Measurements from ENCODE around the gene TYRO3. TPM values are rescaled to one million over a fixed set of nuclear protein-coding genes. Genes with fewer than 3 reads are reported as not detected.

TYRO3 gene
- total and polyA plus RNA-seq, 7 donors, result 1.6 to 5.8 (median 4.6) TPM

GRCh38 chr15:41564286-41564959, 5.4 kb downstream of the TYRO3 start:
- DNase-seq (no peak), ATAC-seq (no peak)
- Histone ChIP-seq H3K9me3 (no peaks in the 10 kb centered on the region), H3K36me3 (ENCODE audit: insufficient read depth in 1 of 2, low read depth in 1 of 2) (no peaks in the 10 kb centered on the region), H3K4me1 (peaks cover 5% of the 10 kb centered on the region), H3K27me3 (ENCODE audit: insufficient read depth in 3 of 3, low read length in 2 of 3) (peaks cover 0 to 1% (median 0%) of the 10 kb centered on the region in 3 donors), H3K4me3 (no peak overlapping the region), H3K27ac (no peak overlapping the region)
- intact Hi-C loops (cut with DNase I), result no loop called here
- 37 to 47% (median 39%) methylated on average over 6 to 7 of the region's 7 CpGs for WGBS, 3 donors
- TF ChIP-seq, protein P1, sequence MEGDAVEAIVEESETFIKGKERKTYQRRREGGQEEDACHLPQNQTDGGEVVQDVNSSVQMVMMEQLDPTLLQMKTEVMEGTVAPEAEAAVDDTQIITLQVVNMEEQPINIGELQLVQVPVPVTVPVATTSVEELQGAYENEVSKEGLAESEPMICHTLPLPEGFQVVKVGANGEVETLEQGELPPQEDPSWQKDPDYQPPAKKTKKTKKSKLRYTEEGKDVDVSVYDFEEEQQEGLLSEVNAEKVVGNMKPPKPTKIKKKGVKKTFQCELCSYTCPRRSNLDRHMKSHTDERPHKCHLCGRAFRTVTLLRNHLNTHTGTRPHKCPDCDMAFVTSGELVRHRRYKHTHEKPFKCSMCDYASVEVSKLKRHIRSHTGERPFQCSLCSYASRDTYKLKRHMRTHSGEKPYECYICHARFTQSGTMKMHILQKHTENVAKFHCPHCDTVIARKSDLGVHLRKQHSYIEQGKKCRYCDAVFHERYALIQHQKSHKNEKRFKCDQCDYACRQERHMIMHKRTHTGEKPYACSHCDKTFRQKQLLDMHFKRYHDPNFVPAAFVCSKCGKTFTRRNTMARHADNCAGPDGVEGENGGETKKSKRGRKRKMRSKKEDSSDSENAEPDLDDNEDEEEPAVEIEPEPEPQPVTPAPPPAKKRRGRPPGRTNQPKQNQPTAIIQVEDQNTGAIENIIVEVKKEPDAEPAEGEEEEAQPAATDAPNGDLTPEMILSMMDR (IDR thresholded peaks at IDR 0.05), result no peak

GRCh38 chr15:41564960-41565502, 6.0 kb downstream of the TYRO3 start:
- intact Hi-C loops (cut with DNase I), result no loop called here
- WGBS, 3 donors, result 85 to 87% (median 87%) methylated on average over 8 of the region's 8 CpGs
- ATAC-seq (no peak), DNase-seq (no peak)
- no peaks in the 10 kb centered on the region for H3K4me1 ChIP-seq
- H3K36me3 ChIP-seq (ENCODE audit: insufficient read depth in 1 of 2, low read depth in 1 of 2), result no peaks in the 10 kb centered on the region
- TF ChIP-seq, protein P1 (IDR thresholded peaks at IDR 0.05), result no peak
- no peaks in the 10 kb centered on the region for H3K9me3 ChIP-seq
- peaks cover 0 to 1% (median 0%) of the 10 kb centered on the region in 3 donors for H3K27me3 ChIP-seq (ENCODE audit: insufficient read depth in 3 of 3, low read length in 2 of 3)
- no peak overlapping the region for H3K4me3 ChIP-seq
- H3K27ac ChIP-seq, result no peak overlapping the region

- Histone ChIP-seq H3K27ac (no peak overlapping the region), H3K27me3 (ENCODE audit: insufficient read depth in 3 of 3, low read length in 2 of 3) (peaks cover 0 to 1% (median 0%) of the 10 kb centered on the region in 3 donors), H3K36me3 (ENCODE audit: insufficient read depth in 1 of 2, low read depth in 1 of 2) (no peaks in the 10 kb centered on the region), H3K9me3 (no peaks in the 10 kb centered on the region), H3K4me3 (no peak overlapping the region), H3K4me1 (no peaks in the 10 kb centered on the region)
- WGBS, 3 donors, result 84 to 93% (median 87%) methylated on average over 3 of the region's 3 CpGs
- TF ChIP-seq, protein P1 (IDR thresholded peaks at IDR 0.05), result no peak
- intact Hi-C loops (cut with DNase I), result no loop called here
- ATAC-seq, result no peak
- DNase-seq, result no peak
Observed at GRCh38 chr15:41565702-41566101, 6.7 kb downstream of the TYRO3 start.

- H3K9me3 ChIP-seq, result no peaks in the 10 kb centered on the region
- TF ChIP-seq, protein P1 (IDR thresholded peaks at IDR 0.05), result no peak
- H3K36me3 ChIP-seq (ENCODE audit: insufficient read depth in 1 of 2, low read depth in 1 of 2), result no peaks in the 10 kb centered on the region
- no peaks in the 10 kb centered on the region for H3K4me1 ChIP-seq
- ATAC-seq (no peak), DNase-seq (no peak)
- H3K27me3 ChIP-seq (ENCODE audit: insufficient read depth in 3 of 3, low read length in 2 of 3), result peaks cover 0 to 1% (median 0%) of the 10 kb centered on the region in 3 donors
- H3K4me3 ChIP-seq, result no peak overlapping the region
- no peak overlapping the region for H3K27ac ChIP-seq
- intact Hi-C loops (cut with DNase I), result no loop called here
- WGBS, 3 donors, result 80 to 85% (median 84%) methylated on average over 9 of the region's 9 CpGs
Observed at GRCh38 chr15:41566121-41566885, 7.3 kb downstream of the TYRO3 start.
